Measurements from ENCODE around the gene ALK. TPM values are rescaled to one million over a fixed set of nuclear protein-coding genes. Genes with fewer than 3 reads are reported as not detected.

The ALK gene
- total and polyA plus RNA-seq, 2 experiments from 2014 or later: 0.35 TPM; not detected in 1

DNA sequence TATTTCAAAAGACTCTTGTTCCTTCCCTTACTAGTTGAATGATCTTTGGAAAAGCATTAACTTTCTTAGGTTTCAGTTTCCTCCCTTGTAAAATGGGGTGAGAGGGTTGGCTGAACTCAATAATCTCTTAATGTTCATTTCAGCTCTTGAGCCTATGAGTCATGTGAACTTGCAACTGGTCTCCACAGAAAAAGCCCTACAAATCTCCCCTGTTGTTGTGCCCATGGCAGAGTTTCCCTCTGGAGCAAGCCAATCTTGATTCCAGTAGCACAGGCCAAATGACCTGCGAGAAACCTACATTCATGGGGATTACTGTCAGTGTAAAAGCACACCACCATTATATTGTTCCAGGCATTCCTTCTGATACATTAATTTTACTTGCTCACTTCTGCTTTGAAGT is 388.9 kb downstream of the ALK start:
- H3K4me1 Mint-ChIP-seq: peaks cover 3% of the 10 kb centered on the region; the same call in 1 of the 3 replicates
- DNase-seq (ENCODE audit: low spot score) (no peak), ATAC-seq (no peak)
- no peak overlapping the region for H3K4me3 Mint-ChIP-seq
- no peaks in the 10 kb centered on the region for H3K79me2 ChIP-seq (replicated peaks; ENCODE audit: insufficient read depth)
- H3K27ac Mint-ChIP-seq: no peak overlapping the region
- H3K9me3 Mint-ChIP-seq: no peaks in the 10 kb centered on the region
- no peak overlapping the region for H3K27ac ChIP-seq (ENCODE audit: low read depth)
- TF ChIP-seq NANOG (IDR thresholded peaks at IDR 0.05; ENCODE audit: borderline replicate concordance) (no peak), CREB1 (CRISPR knock-in tag; IDR thresholded peaks at IDR 0.05; ENCODE audit: low read depth) (no peak), ETS1 (IDR thresholded peaks at IDR 0.05) (no peak)
- TF ChIP-seq, protein P1, sequence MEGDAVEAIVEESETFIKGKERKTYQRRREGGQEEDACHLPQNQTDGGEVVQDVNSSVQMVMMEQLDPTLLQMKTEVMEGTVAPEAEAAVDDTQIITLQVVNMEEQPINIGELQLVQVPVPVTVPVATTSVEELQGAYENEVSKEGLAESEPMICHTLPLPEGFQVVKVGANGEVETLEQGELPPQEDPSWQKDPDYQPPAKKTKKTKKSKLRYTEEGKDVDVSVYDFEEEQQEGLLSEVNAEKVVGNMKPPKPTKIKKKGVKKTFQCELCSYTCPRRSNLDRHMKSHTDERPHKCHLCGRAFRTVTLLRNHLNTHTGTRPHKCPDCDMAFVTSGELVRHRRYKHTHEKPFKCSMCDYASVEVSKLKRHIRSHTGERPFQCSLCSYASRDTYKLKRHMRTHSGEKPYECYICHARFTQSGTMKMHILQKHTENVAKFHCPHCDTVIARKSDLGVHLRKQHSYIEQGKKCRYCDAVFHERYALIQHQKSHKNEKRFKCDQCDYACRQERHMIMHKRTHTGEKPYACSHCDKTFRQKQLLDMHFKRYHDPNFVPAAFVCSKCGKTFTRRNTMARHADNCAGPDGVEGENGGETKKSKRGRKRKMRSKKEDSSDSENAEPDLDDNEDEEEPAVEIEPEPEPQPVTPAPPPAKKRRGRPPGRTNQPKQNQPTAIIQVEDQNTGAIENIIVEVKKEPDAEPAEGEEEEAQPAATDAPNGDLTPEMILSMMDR (conservative IDR thresholded peaks at IDR 0.05; ENCODE audit: low read depth in 2 of 2): no peak
- H4K20me1 ChIP-seq (replicated peaks; ENCODE audit: insufficient read depth): no peaks in the 10 kb centered on the region
- no peaks in the 10 kb centered on the region for H3K27me3 Mint-ChIP-seq (ENCODE audit: insufficient read depth, low read depth, poor library complexity)
- no peaks in the 10 kb centered on the region for H3K36me3 ChIP-seq (ENCODE audit: insufficient read depth)
- H3K9me2 ChIP-seq (ENCODE audit: insufficient read depth): peaks cover 10% of the 10 kb centered on the region; the same call in 1 of the 2 replicates
- no peak overlapping the region for H2AFZ ChIP-seq
- H3K4me3 ChIP-seq: no peak overlapping the region
- H3K4me1 ChIP-seq (ENCODE audit: insufficient read depth): no peaks in the 10 kb centered on the region; the same call in 1 of the 2 replicates
- H3K27me3 ChIP-seq (ENCODE audit: insufficient read depth): no peaks in the 10 kb centered on the region
- no peaks in the 10 kb centered on the region for H3K36me3 Mint-ChIP-seq (ENCODE audit: low read depth)
- H3F3A ChIP-seq (replicated peaks; ENCODE audit: low read depth): no peaks in the 10 kb centered on the region
- H3K4me2 ChIP-seq: no peak overlapping the region

DNA sequence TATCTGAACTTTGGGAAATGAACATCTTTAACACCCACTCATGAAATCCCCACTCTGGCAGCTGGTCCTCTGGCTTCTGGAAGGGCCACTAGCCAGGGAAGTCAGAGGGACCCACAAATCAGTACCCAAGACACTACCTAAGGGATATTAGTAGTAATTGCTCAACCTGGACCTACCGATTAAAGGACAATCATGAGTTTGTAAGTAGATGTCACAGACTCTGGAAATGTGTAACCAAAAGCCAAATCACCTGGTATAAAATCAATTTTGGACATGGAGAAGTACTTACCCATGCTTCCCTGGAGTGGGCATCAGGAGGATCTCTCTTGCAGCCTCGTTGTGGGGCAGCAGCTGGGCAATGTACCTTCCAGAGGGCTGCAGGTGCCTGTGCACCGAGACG is 389.8 kb downstream of the ALK start:
- Histone ChIP-seq H3K27me3 (ENCODE audit: insufficient read depth) (no peaks in the 10 kb centered on the region), H3K79me2 (replicated peaks; ENCODE audit: insufficient read depth) (no peaks in the 10 kb centered on the region), H3K27ac (ENCODE audit: low read depth) (no peak overlapping the region), H2AFZ (no peak overlapping the region), H3K4me3 (no peak overlapping the region), H3K9me2 (ENCODE audit: insufficient read depth) (peaks cover 10% of the 10 kb centered on the region; the same call in 1 of the 2 replicates), H4K20me1 (replicated peaks; ENCODE audit: insufficient read depth) (no peaks in the 10 kb centered on the region), H3F3A (replicated peaks; ENCODE audit: low read depth) (no peaks in the 10 kb centered on the region), H3K4me1 (ENCODE audit: insufficient read depth) (no peaks in the 10 kb centered on the region), H3K36me3 (ENCODE audit: insufficient read depth) (no peaks in the 10 kb centered on the region), H3K4me2 (no peak overlapping the region)
- Mint-ChIP-seq H3K9me3 (no peaks in the 10 kb centered on the region), H3K27ac (no peak overlapping the region), H3K36me3 (ENCODE audit: low read depth) (no peaks in the 10 kb centered on the region), H3K27me3 (ENCODE audit: insufficient read depth, low read depth, poor library complexity) (no peaks in the 10 kb centered on the region), H3K4me1 (no peaks in the 10 kb centered on the region), H3K4me3 (no peak overlapping the region)
- DNase-seq (ENCODE audit: low spot score): no peak
- ATAC-seq: no peak
- TF ChIP-seq POLR2AphosphoS5 (IDR thresholded peaks at IDR 0.05; ENCODE audit: low read depth): no peak
- no peak for TF ChIP-seq ZNF331 (CRISPR knock-in tag; IDR thresholded peaks at IDR 0.05; ENCODE audit: low read depth)
- no peak for TF ChIP-seq ETS1 (IDR thresholded peaks at IDR 0.05)
- TF ChIP-seq, protein P2, sequence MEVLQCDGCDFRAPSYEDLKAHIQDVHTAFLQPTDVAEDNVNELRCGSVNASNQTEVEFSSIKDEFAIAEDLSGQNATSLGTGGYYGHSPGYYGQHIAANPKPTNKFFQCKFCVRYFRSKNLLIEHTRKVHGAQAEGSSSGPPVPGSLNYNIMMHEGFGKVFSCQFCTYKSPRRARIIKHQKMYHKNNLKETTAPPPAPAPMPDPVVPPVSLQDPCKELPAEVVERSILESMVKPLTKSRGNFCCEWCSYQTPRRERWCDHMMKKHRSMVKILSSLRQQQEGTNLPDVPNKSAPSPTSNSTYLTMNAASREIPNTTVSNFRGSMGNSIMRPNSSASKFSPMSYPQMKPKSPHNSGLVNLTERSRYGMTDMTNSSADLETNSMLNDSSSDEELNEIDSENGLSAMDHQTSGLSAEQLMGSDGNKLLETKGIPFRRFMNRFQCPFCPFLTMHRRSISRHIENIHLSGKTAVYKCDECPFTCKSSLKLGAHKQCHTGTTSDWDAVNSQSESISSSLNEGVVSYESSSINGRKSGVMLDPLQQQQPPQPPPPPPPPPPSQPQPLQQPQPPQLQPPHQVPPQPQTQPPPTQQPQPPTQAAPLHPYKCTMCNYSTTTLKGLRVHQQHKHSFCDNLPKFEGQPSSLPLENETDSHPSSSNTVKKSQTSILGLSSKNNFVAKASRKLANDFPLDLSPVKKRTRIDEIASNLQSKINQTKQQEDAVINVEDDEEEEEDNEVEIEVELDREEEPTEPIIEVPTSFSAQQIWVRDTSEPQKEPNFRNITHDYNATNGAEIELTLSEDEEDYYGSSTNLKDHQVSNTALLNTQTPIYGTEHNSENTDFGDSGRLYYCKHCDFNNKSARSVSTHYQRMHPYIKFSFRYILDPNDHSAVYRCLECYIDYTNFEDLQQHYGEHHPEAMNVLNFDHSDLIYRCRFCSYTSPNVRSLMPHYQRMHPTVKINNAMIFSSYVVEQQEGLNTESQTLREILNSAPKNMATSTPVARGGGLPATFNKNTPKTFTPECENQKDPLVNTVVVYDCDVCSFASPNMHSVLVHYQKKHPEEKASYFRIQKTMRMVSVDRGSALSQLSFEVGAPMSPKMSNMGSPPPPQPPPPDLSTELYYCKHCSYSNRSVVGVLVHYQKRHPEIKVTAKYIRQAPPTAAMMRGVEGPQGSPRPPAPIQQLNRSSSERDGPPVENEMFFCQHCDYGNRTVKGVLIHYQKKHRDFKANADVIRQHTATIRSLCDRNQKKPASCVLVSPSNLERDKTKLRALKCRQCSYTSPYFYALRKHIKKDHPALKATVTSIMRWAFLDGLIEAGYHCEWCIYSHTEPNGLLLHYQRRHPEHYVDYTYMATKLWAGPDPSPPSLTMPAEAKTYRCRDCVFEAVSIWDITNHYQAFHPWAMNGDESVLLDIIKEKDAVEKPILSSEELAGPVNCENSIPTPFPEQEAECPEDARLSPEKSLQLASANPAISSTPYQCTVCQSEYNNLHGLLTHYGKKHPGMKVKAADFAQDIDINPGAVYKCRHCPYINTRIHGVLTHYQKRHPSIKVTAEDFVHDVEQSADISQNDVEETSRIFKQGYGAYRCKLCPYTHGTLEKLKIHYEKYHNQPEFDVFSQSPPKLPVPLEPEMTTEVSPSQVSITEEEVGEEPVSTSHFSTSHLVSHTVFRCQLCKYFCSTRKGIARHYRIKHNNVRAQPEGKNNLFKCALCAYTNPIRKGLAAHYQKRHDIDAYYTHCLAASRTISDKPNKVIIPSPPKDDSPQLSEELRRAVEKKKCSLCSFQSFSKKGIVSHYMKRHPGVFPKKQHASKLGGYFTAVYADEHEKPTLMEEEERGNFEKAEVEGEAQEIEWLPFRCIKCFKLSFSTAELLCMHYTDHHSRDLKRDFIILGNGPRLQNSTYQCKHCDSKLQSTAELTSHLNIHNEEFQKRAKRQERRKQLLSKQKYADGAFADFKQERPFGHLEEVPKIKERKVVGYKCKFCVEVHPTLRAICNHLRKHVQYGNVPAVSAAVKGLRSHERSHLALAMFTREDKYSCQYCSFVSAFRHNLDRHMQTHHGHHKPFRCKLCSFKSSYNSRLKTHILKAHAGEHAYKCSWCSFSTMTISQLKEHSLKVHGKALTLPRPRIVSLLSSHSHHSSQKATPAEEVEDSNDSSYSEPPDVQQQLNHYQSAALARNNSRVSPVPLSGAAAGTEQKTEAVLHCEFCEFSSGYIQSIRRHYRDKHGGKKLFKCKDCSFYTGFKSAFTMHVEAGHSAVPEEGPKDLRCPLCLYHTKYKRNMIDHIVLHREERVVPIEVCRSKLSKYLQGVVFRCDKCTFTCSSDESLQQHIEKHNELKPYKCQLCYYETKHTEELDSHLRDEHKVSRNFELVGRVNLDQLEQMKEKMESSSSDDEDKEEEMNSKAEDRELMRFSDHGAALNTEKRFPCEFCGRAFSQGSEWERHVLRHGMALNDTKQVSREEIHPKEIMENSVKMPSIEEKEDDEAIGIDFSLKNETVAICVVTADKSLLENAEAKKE (CRISPR knock-in tag; IDR thresholded peaks at IDR 0.05): no peak
- no peak for TF ChIP-seq EZH2phosphoT487 (IDR thresholded peaks at IDR 0.05; ENCODE audit: unreplicated experiment)
- no peak for TF ChIP-seq STAT1 (IDR thresholded peaks at IDR 0.05; ENCODE audit: unreplicated experiment)
- no peak for TF ChIP-seq JUNB (IDR thresholded peaks at IDR 0.05; ENCODE audit: unreplicated experiment)
